DOHH2 (cell line): ENCODE data around the gene RCOR3.

Source experiments
- CTCF ChIP-seq: fragments of 200-600 bp; sonication (generic); IDR thresholded peaks from one replicate; pipeline ENCODE4 v1.5.1; 2014; ENCODE audit warnings: antibody characterized with exemption, mild to moderate bottlenecking, low read depth, low read length; ENCODE audit not compliant: poor library complexity, severe bottlenecking
- EZH2phosphoT487 ChIP-seq: fragments of 200-600 bp; sonication (generic); IDR thresholded peaks from 2 replicates; pipeline ENCODE4 v1.6.1; 2017; ENCODE audit warnings: borderline replicate concordance, mild to moderate bottlenecking, antibody characterized with exemption, low read length, moderate library complexity, mixed read lengths

DNA sequence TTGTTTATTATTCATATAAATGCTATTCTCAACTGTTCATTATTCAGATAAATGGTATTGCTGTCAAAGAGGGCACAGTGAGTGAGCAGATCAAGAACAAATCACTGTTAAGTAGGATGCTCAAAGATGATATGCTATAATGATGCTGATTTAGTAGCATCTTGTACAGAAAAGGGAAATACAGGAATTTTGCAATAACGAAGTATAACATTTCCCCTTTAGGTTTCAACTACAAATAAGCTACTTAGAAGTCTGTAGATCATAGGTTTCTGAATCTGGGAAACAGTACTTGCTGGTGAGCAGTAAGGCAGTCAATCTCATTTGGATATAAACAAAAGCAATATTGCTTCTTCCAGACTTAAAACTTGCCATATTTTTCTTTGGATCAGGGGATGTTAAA lies 27.3 kb upstream of the RCOR3 start:
- TF ChIP-seq CTCF, result no peak
- TF ChIP-seq EZH2phosphoT487, result no peak
